GM21367 (cell line): Measurements from ENCODE around the gene DNAJC9.

Experiments used
- ATAC-seq: cut with Tn5 transposase; IDR thresholded peaks from one replicate; pipeline ENCODE4 v1.9.1; 2021; ENCODE audit not compliant: unreplicated experiment

DNAJC9 gene

GRCh38 chr10:73239908-73240307 lies 7.1 kb downstream of the DNAJC9 start:
- ATAC-seq: no peak

- ATAC-seq: no peak
Measured at GRCh38 chr10:73238990-73239566, 8.0 kb downstream of the DNAJC9 start.

DNA sequence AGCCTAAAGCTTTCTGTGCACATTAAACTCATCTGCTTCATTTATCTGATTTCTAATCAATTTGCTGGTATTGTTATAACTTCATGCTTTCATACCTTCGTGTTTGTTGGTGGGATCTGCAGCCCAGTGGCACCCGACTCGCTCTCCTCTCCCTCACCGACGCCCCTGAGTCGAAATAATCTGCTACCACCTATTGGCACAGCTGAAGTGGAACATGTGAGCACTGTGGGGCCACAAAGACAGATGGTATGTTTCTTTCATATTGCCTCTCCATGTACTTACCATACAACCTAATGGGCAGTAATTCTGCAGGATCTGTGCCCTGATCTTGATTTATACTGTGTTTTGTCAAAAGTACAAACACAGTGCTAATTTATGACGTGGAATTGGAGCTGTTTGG lies 12.4 kb downstream of the DNAJC9 start:
- no peak for ATAC-seq

- ATAC-seq: no peak
Measured at GRCh38 chr10:73233883-73234282, 13.2 kb downstream of the DNAJC9 start.

DNA sequence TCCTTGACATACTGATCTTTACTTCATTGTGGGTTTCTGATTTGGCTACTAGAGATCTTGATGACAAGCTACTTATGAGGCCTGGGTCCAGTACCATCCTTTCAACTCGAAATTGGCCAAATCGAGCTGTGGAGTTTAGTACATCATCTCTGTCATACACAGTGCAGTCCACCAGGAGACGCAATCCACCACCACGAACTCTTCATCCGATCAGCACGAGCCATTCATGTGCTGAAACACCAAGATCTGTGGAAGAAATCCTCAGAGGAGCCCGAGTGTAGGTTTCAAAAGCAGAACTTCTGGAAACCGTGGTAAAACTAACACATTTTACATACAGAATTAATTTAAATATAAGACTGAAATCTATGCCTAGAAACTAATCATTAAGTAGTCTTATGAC lies 14.2 kb downstream of the DNAJC9 start:
- no peak for ATAC-seq

DNA sequence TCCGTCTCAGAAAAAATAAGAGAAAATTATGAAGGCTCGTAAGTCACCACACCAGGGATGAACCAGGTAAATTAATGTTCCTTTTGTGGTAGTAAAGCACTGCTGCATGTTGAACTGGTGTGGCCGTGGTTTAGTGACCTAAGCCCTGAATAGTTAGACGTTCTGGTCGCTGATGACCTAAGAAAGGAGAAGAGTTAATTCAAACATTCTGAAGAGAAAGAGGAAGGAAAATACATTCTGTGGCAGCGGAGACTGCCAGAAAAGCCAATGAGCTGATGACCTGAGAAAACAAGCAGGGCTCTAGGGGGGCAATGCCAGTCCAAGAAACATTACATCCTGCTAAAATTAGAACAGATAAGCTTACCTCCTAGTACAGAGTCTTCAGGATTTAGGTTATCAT lies 17.5 kb downstream of the DNAJC9 start:
- no peak for ATAC-seq

DNA sequence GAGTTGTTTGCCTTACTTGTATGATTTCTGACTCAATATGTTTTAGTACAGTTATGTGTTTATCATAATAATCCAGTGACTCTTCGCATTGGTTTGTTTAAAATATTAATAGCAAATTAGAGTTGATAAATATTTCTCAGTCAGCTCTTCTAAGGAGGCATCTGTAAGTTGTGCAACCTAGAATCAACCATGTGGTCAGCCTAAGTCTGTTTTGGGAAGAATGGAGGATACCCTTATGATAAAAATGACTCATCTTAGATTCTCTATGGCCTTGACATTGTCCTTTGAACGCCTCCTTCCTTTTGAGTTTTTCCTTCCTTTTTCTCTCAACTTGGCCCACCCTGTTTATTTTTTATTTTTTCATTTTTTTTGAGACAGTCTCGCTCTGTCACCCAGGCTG lies 18.8 kb downstream of the DNAJC9 start:
- ATAC-seq: no peak

DNA sequence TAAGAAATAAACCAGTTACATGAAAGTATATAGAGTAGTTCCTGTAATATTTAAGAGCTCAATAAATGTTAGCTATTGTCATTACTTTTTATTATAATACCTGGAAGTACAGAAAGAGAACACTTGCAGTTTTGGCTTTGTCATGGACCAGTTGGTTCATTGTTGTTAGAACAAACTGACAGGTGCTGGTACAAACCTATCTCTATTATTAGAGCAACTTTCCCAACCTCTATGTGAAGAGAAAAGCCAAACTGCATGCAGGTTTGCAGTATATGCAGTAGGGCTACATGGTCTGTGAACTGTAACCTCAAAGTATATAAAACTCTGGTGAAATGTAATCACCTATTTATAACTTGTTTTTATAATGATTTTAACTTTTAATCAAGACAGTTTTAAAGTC lies 20.4 kb downstream of the DNAJC9 start:
- ATAC-seq: no peak

- no peak for ATAC-seq
Measured at GRCh38 chr10:73225518-73225917, 21.5 kb downstream of the DNAJC9 start.

GRCh38 chr10:73220989-73221388 lies 26.1 kb downstream of the DNAJC9 start:
- no peak for ATAC-seq

GRCh38 chr10:73219384-73219783 lies 27.7 kb downstream of the DNAJC9 start:
- no peak for ATAC-seq

DNA sequence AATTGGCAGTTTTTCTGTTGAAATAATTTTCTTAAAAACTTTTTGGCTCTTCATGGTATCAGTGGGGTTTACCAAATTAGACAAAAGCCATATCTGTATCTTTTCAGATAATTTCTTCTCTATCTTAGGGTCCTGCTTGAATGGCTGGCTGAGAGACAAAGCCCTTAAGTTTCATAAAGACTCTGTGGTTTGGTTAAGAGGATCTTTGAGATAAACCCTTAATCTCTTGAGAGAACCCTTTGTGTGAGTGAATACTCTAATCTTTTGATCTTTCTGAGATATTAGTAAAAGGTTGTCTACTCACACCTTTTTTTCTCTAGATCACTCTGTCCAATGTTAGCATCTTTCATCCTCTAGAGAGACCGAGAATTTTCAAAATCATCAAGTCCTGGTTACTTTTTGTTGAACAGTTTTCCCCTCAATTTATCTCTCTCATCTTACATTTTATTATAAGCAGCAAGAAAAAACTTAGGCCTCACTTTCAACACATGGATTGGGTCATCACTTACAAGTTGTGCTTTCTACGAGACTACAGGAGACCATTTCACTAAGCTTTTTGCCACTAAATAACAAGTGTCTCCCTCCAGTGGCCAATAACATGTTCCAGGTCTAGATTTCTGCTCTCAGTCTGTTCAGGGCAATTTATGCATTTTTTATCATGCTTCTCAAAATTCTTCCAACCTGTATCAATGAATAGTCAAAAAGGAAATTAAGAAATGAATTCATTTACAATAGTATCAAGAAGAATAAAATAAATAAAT lies 28.4 kb downstream of the DNAJC9 start:
- ATAC-seq: no peak

DNA sequence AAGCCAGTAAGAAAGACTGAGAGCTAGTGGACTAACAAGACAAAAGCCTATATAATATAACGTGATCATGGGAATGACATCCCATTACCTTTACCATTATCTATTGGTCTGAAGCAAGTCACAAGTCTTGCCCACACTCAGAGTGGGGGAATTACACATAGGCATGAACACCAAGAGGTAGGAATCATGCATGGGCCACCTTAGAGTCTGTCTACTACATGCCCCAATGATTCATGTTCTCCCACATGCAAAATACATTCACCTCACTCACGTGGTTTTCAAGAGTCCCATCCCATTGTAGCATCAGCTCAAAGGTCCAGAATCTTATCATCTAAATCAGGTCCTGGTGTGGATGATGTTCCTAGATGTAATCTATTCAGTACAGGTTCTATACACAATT lies 29.4 kb downstream of the DNAJC9 start:
- ATAC-seq: no peak

GRCh38 chr10:73215749-73216148 lies 31.3 kb downstream of the DNAJC9 start:
- ATAC-seq: no peak

GRCh38 chr10:73211106-73211811 lies 35.8 kb downstream of the DNAJC9 start:
- no peak for ATAC-seq

- ATAC-seq: no peak
Measured at GRCh38 chr10:73210395-73211105, 36.5 kb downstream of the DNAJC9 start.

GRCh38 chr10:73209705-73210104 lies 37.4 kb downstream of the DNAJC9 start:
- ATAC-seq: no peak

DNA sequence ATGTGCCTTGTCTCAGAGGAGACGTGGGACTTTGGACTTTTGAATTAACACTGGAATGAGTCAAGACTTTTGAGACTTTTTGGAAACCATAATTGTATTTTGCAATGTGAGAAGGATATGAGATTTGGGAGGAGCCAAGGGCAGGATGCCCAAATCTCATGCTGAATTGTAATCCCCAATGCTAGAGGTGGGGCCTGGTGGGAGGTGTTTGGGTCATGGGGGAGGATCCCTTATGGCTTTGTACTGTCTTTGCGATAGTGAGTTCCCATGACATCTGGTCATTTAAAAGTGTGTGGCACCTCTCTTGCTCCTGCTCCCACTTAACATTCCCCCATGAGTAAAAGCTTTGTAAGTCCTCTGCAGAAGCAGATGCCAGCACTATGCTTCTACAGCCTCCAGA lies 39.2 kb downstream of the DNAJC9 start:
- ATAC-seq: no peak

GRCh38 chr10:73206385-73206784 lies 40.7 kb downstream of the DNAJC9 start:
- no peak for ATAC-seq

- ATAC-seq: no peak
Measured at GRCh38 chr10:73205890-73206289, 41.2 kb downstream of the DNAJC9 start.

DNA sequence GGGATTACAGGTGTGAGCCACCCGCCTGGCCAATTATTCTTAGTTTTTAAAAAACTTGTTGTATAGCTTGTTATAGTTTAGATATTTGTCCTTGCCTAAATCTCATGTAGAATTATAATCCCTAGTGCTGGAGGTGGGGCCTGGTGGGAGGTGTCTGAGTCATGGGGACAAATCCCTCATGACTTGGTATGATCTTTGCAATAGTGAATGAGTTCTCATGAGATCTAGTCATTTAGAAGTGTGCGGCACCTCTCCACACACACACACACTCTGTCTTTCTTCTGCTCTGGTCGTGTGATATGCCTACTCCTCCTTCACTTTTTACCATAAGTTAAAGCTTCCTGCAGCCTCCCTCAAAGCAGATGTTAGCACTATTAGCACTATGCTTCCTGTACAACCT lies 42.0 kb downstream of the DNAJC9 start:
- no peak for ATAC-seq
